Activated naive CD8-positive, alpha-beta T cell treated with anti-CD3 and anti-CD28 coated beads, Interleukin-2, amount 50 U/mL, for 16 hours (primary cell): ENCODE results near the gene PPM1N.
A peak's percentile ranks its signal among the peaks of the same experiment; 100 is the strongest.
"Not testable (repeated sequence)": the region's sequence is repeated elsewhere in the genome, so short reads cannot be mapped to it uniquely, and the experiment has no call there.

ENCODE experiments used
- DNase-seq: peaks from one replicate; pipeline ENCODE4 v3.0.0-alpha.2; 2020; ENCODE audit warnings: low read depth, low spot score

The PPM1N gene

DNA sequence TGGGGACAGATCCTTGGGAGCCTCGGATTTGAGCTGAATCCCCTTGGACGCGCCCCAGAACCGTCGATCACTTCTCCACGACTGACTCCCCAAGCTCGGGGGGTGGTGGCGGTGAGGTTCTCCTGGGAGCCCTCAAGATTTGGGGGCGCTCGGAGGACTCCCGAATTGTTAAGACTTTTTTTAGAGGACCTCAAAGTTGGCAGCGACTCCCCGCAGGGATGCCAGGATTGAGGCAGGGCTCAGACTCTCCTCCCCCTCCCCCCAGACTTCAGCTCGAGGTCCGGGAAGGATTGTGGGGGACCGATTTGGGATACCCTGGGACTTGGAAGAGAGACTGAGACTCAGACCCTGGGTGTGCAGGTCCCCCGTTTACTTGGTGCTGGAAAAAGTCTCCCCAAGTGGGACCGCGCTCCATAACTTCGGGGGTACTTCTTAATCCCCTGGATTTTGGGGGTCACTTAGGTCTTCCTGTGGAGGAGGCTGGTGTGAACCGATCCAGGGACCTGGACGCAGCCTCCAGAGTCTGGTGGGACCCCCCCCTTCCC, 9.7 kb downstream of the PPM1N start:
- no peak for DNase-seq

GRCh38 chr19:45508417-45508860, 10.2 kb downstream of the PPM1N start:
- no peak for DNase-seq

- no peak for DNase-seq
Observed at GRCh38 chr19:45508861-45509691, 10.8 kb downstream of the PPM1N start.

DNA sequence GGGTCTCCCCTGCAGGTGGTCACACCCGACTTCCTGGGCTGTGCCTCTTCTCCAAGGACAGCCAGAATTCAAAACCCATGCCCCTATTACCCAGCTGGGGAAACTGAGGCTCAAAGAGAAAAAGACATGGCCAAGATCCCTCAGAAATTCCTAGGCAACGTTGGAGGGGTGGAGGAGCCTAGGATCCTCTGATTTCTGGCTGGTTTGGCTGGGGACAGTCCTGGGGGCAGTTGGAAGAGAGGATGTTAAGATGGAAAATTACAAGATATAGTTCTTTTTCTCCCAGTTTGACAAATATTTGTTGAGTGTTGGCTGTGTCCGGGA, 11.4 kb downstream of the PPM1N start:
- no peak for DNase-seq

- DNase-seq = not testable (repeated sequence)
Observed at GRCh38 chr19:45510352-45510751, 12.1 kb downstream of the PPM1N start.

DNA sequence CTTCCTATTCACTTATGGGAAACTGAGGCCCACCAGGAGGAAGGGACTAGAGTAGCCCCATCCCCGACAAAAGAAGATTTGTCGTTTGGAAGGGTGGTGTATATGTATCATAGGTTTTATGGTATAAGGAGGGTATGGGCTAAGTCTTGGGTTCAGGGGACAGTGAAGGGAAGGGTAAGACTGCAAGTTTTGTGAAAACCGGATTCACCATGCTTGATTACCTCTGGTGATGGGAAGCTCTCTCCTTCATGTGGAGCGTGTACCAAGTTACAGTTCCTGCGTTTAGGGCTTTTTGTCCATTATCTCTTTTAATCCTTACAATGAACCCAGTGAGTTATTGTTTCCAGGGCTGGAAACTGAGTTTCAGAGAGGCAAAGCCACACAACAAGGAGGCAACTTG, 12.8 kb downstream of the PPM1N start:
- no peak for DNase-seq

- DNase-seq = no peak
Observed at GRCh38 chr19:45512881-45513483, 14.7 kb downstream of the PPM1N start.

- no peak for DNase-seq
Observed at GRCh38 chr19:45514376-45515051, 16.3 kb downstream of the PPM1N start.

- DNase-seq = no peak
Observed at GRCh38 chr19:45515081-45515624, 16.9 kb downstream of the PPM1N start.

GRCh38 chr19:45515807-45516401, 17.7 kb downstream of the PPM1N start:
- no peak for DNase-seq

- no peak for DNase-seq
Observed at GRCh38 chr19:45517238-45517637, 19.0 kb downstream of the PPM1N start.

DNA sequence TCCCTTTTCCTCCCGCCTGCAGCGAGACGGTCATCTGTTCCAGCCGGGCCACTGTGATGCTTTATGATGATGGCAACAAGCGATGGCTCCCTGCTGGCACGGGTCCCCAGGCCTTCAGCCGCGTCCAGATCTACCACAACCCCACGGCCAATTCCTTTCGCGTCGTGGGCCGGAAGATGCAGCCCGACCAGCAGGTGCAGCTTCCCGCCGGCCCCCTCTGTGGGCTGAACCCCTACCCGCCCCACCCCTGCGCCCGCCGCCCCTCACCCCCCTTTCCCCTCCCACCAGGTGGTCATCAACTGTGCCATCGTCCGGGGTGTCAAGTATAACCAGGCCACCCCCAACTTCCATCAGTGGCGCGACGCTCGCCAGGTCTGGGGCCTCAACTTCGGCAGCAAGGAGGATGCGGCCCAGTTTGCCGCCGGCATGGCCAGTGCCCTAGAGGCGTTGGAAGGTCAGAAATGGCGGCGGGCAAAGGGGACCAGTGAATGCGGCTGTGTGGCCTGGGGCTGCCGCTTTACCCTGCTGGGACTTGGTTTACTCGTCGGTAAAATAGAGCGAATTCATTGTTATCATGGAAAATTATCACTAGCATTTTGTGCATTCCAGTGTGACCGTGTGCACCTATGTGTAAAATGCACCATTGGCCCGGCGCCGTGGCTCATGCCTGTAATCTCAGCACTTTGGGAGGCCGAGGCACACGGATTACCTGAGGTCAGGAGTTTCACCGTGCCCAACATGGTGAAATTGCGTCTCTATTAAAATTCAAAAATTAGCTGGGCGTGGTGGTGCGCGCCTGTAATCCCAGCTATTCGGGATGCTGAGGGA, 19.6 kb downstream of the PPM1N start:
- DNase-seq = no peak

GRCh38 chr19:45518469-45518826, 20.2 kb downstream of the PPM1N start:
- no peak for DNase-seq

GRCh38 chr19:45522010-45522941, 24.0 kb downstream of the PPM1N start:
- DNase-seq = no peak

GRCh38 chr19:45523642-45524256, 25.5 kb downstream of the PPM1N start:
- peak; percentile 62 for DNase-seq

GRCh38 chr19:45524575-45525129, 26.4 kb downstream of the PPM1N start:
- DNase-seq = no peak

DNA sequence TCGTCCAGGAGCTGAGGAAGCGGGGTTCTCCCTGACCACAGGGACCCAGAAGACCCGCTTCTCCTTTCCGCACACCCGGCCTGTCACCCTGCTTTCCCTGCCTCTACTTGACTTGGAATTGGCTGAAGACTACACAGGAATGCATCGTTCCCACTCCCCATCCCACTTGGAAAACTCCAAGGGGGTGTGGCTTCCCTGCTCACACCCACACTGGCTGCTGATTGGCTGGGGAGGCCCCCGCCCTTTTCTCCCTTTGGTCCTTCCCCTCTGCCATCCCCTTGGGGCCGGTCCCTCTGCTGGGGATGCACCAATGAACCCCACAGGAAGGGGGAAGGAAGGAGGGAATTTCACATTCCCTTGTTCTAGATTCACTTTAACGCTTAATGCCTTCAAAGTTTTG, 27.9 kb downstream of the PPM1N start:
- DNase-seq = no peak

- no peak for DNase-seq
Observed at GRCh38 chr19:45526971-45527370, 28.7 kb downstream of the PPM1N start.

- DNase-seq = no peak
Observed at GRCh38 chr19:45527731-45528130, 29.5 kb downstream of the PPM1N start.
